GM10847 (cell line): ENCODE data around the gene DBP.

Source experiments
- POLR2A ChIP-seq: IDR thresholded peaks from 2 replicates; pipeline ENCODE4 v1.6.1; 2011; ENCODE audit not compliant: insufficient read length; ENCODE audit errors: extremely low read depth

Gene DBP

GRCh38 chr19:48613852-48614435 lies 23.2 kb downstream of the DBP start:
- TF ChIP-seq POLR2A, result peak; percentile 4

- TF ChIP-seq POLR2A, result no peak
These were observed 23.9 kb downstream of the DBP start for GRCh38 chr19:48613024-48613851.

GRCh38 chr19:48611872-48612271 lies 25.3 kb downstream of the DBP start:
- TF ChIP-seq POLR2A, result no peak

GRCh38 chr19:48609571-48610108 lies 27.5 kb downstream of the DBP start:
- no peak for TF ChIP-seq POLR2A

GRCh38 chr19:48608798-48609263 lies 28.3 kb downstream of the DBP start:
- TF ChIP-seq POLR2A, result no peak

- TF ChIP-seq POLR2A, result no peak
These were observed 29.8 kb downstream of the DBP start for GRCh38 chr19:48607359-48607755.

- no peak for TF ChIP-seq POLR2A
These were observed 30.5 kb downstream of the DBP start, which contains the start of gene SPACA4 for GRCh38 chr19:48606463-48607358. TSS of gene SPACA4 (plus strand) at chr19:48606742. CDS start at chr19:48606979, 237 bp downstream.

- TF ChIP-seq POLR2A, result no peak
These were observed 33.3 kb downstream of the DBP start for GRCh38 chr19:48603850-48604249.

GRCh38 chr19:48603449-48603848 lies 33.7 kb downstream of the DBP start:
- no peak for TF ChIP-seq POLR2A

- TF ChIP-seq POLR2A, result no peak
These were observed 34.2 kb downstream of the DBP start for GRCh38 chr19:48603001-48603400.

GRCh38 chr19:48600679-48601417 lies 36.3 kb downstream of the DBP start:
- TF ChIP-seq POLR2A, result no peak

GRCh38 chr19:48598996-48599700 lies 38.0 kb downstream of the DBP start:
- no peak for TF ChIP-seq POLR2A

- no peak for TF ChIP-seq POLR2A
These were observed 40.3 kb downstream of the DBP start for GRCh38 chr19:48596679-48597465.

GRCh38 chr19:48596237-48596636 lies 40.9 kb downstream of the DBP start:
- TF ChIP-seq POLR2A, result no peak

GRCh38 chr19:48595833-48596232 lies 41.3 kb downstream of the DBP start:
- no peak for TF ChIP-seq POLR2A
